ENCODE data around the gene DEGS2.

Gene DEGS2

GRCh38 chr14:100143523-100143922, 15.9 kb downstream of the DEGS2 start:
- H3K4me3 ChIP-seq (ENCODE audit: low read depth, low read length), result no peak overlapping the region
- DNase-seq (ENCODE audit: low read depth), result no peak
- TF ChIP-seq CTCF (IDR thresholded peaks at IDR 0.05; ENCODE audit: insufficient read depth, low read depth, low read length, missing control alignments), result no peak

GRCh38 chr14:100142073-100143040, 17.1 kb downstream of the DEGS2 start:
- no peak for TF ChIP-seq CTCF (IDR thresholded peaks at IDR 0.05; ENCODE audit: insufficient read depth, low read depth, low read length, missing control alignments)
- DNase-seq (ENCODE audit: low read depth), result no peak
- H3K4me3 ChIP-seq (ENCODE audit: low read depth, low read length), result no peak overlapping the region

- TF ChIP-seq CTCF (IDR thresholded peaks at IDR 0.05; ENCODE audit: insufficient read depth, low read depth, low read length, missing control alignments), result no peak
- no peak for DNase-seq (ENCODE audit: low read depth)
- H3K4me3 ChIP-seq (ENCODE audit: low read depth, low read length), result no peak overlapping the region
Observed at GRCh38 chr14:100141098-100141497, 18.3 kb downstream of the DEGS2 start.

- no peak overlapping the region for H3K4me3 ChIP-seq (ENCODE audit: low read depth, low read length)
- TF ChIP-seq CTCF (IDR thresholded peaks at IDR 0.05; ENCODE audit: insufficient read depth, low read depth, low read length, missing control alignments), result no peak
Observed at GRCh38 chr14:100140452-100141078, 18.9 kb downstream of the DEGS2 start.

GRCh38 chr14:100138955-100139354, 20.5 kb downstream of the DEGS2 start:
- no peak overlapping the region for H3K4me3 ChIP-seq (ENCODE audit: low read depth, low read length)
- TF ChIP-seq CTCF (IDR thresholded peaks at IDR 0.05; ENCODE audit: insufficient read depth, low read depth, low read length, missing control alignments), result no peak
- DNase-seq (ENCODE audit: low read depth), result no peak

More at GRCh38 chr14:100140452-100141078, 18.9 kb downstream of the DEGS2 start:
- DNase-seq (ENCODE audit: low read depth), result no peak

GRCh38 chr14:100138082-100138787, 21.2 kb downstream of the DEGS2 start:
- DNase-seq (ENCODE audit: low read depth), result peak; percentile 53
- no peak overlapping the region for H3K4me3 ChIP-seq (ENCODE audit: low read depth, low read length)
- no peak for TF ChIP-seq CTCF (IDR thresholded peaks at IDR 0.05; ENCODE audit: insufficient read depth, low read depth, low read length, missing control alignments)

Measured in GM12865 (cell line).